HepG2 (cell line): ENCODE measurements around the gene KCNMB4. TPM values are rescaled to one million over a fixed set of nuclear protein-coding genes. Genes with fewer than 3 reads are reported as not detected.

Experiments used
- ATAC-seq: fragments of 200-7000 bp; cut with Tn5 transposase; 3 replicates; pipeline ENCODE4 v1.9.1; 2020; ENCODE audit warnings: mild to moderate bottlenecking, moderate library complexity
- BruUV-seq: library from RNA; stranded (reverse); fragments of 400-500 nt; replicated peaks from 2 replicates; lab custom pipeline; 2021; lab: Mats Ljungman, UMichigan
- CTCF ChIA-PET: fragments of 300-600 bp; formaldehyde crosslinking; extraction: SDS; loops from one replicate; lab custom pipeline; 2021; ENCODE audit warnings: low total read pairs, inconsistent platforms, low intra/inter-chr PET ratio; lab: Yijun Ruan, JAX
- POLR2A ChIA-PET: fragments of 350-600 bp; sonication (Branson Sonifier 250); formaldehyde crosslinking; loops from one replicate; lab custom pipeline; 2020; ENCODE audit warnings: antibody characterized with exemption, inconsistent platforms; lab: Yijun Ruan, JAX
- DNase-seq: peaks from one replicate; pipeline ENCODE4 v3.0.0-alpha.2; 2015; ENCODE audit warnings: low spot score
- FAIRE-seq: peaks from 3 replicates; lab custom pipeline; 2011; peaks lifted over from hg19 to GRCh38; lab: Jason Lieb, UNC
- H2AFZ ChIP-seq: one replicate; pipeline ENCODE4 v1.6.1; 2011; ENCODE audit warnings: low read length, inconsistent platforms
- H3K27ac ChIP-seq: fragments of 300-600 bp; 3 replicates; pipeline ENCODE4 v1.8.0; 2011; ENCODE audit warnings: mixed run types, mild to moderate bottlenecking, mixed read lengths, low read length, inconsistent platforms; ENCODE audit not compliant: insufficient read depth; ENCODE audit errors: extremely low read length
- H3K27me3 ChIP-seq, 2 experiments: fragments of 200-600 bp in 1 of 2; 2 replicates in 1 of 2; 3 replicates in 1 of 2; pipeline versions ENCODE4 v1.6.0 to v1.8.0; 2011; ENCODE audit warnings: low read length in 2 of 2, mild to moderate bottlenecking in 2 of 2, moderate library complexity in 2 of 2, inconsistent platforms in 1 of 2; ENCODE audit not compliant: insufficient read depth in 2 of 2, control insufficient read depth in 1 of 2
- H3K36me3 ChIP-seq, 2 experiments: fragments of 200-600 bp in 1 of 2; replicated peaks in 1 of 2; 2 replicates in 1 of 2; 3 replicates in 1 of 2; pipeline versions ENCODE4 v1.5.1 to v1.8.0; 2011; ENCODE audit warnings: low read length in 2 of 2, inconsistent platforms in 1 of 2; ENCODE audit not compliant: insufficient read depth in 2 of 2, control insufficient read depth in 1 of 2
- H3K4me1 ChIP-seq: 2 replicates; pipeline ENCODE4 v1.5.1; 2012; ENCODE audit warnings: low read length, inconsistent platforms; ENCODE audit not compliant: insufficient read depth
- H3K4me2 ChIP-seq: 2 replicates; pipeline ENCODE4 v1.6.0; 2011; ENCODE audit warnings: low read depth, low read length, inconsistent platforms
- H3K4me3 ChIP-seq, 3 experiments: fragments of 200-600 bp in 1 of 3; sonication (generic), shearing (Covaris generic) in 1 of 3; replicated peaks in 1 of 3; 2 replicates each; pipeline ENCODE4 v1.5.1; 2011 to 2016; ENCODE audit warnings: low read length in 3 of 3, inconsistent platforms in 2 of 3, low read depth in 2 of 3, mild to moderate bottlenecking in 2 of 3, control low read depth in 1 of 3, mixed read lengths in 1 of 3; ENCODE audit not compliant: insufficient read depth in 1 of 3
- H3K79me2 ChIP-seq: one replicate; pipeline ENCODE4 v1.6.1; 2011; ENCODE audit warnings: low read length, inconsistent platforms; ENCODE audit not compliant: insufficient read depth
- H3K9ac ChIP-seq: 2 replicates; pipeline ENCODE4 v1.6.0; 2011; ENCODE audit warnings: mild to moderate bottlenecking, low read depth, low read length, inconsistent platforms; ENCODE audit not compliant: insufficient read depth
- H3K9me3 ChIP-seq: 2 replicates; pipeline ENCODE4 v1.5.1; 2012; ENCODE audit warnings: mild to moderate bottlenecking, low read length
- H4K20me1 ChIP-seq: 2 replicates; pipeline ENCODE4 v1.6.0; 2011; ENCODE audit warnings: inconsistent platforms, mild to moderate bottlenecking, low read length, moderate library complexity; ENCODE audit not compliant: insufficient read depth
- HNRNPK ChIP-seq: fragments of 200-400 bp; formaldehyde crosslinking; IDR thresholded peaks from 2 replicates; pipeline ENCODE4 v1.6.1; 2018; ENCODE audit warnings: low read length, low read depth, moderate library complexity, mild to moderate bottlenecking; ENCODE audit not compliant: poor library complexity, severe bottlenecking
- MIER3 ChIP-seq: IDR thresholded peaks from 2 replicates; pipeline ENCODE4 v1.6.1; 2016; ENCODE audit warnings: missing compliant biosample characterization, borderline replicate concordance
- MZF1 ChIP-seq: sonication (generic); formaldehyde crosslinking; IDR thresholded peaks from 2 replicates; pipeline ENCODE4 v1.8.1; 2023; ENCODE audit warnings: mild to moderate bottlenecking, missing genetic modification reagents, borderline replicate concordance
- NFE2L1 ChIP-seq: sonication (generic); formaldehyde crosslinking; IDR thresholded peaks from 2 replicates; pipeline ENCODE4 v1.4.0; 2020; ENCODE audit warnings: missing genetic modification reagents, mild to moderate bottlenecking, borderline replicate concordance
- RFXAP ChIP-seq: sonication (generic); formaldehyde crosslinking; IDR thresholded peaks from 2 replicates; pipeline ENCODE4 v1.4.0; 2020; ENCODE audit warnings: missing genetic modification reagents, borderline replicate concordance
- ZNF296 ChIP-seq: sonication (generic); formaldehyde crosslinking; conservative IDR thresholded peaks from 2 replicates; pipeline ENCODE4 v1.5.0; 2020; ENCODE audit warnings: mild to moderate bottlenecking, missing genetic modification reagents
- ZNF335 ChIP-seq: sonication (generic); formaldehyde crosslinking; IDR thresholded peaks from 2 replicates; pipeline ENCODE4 v1.4.0; 2020; ENCODE audit warnings: missing genetic modification reagents
- ZNF772 ChIP-seq: sonication (generic); formaldehyde crosslinking; IDR thresholded peaks from 2 replicates; pipeline ENCODE4 v1.5.0; 2020; ENCODE audit warnings: mild to moderate bottlenecking, missing genetic modification reagents
- WGBS: methylation state at CpG from one replicate; pipeline ENCODE4 v1.1.6; 2017; ENCODE audit warnings: low lambda C conversion rate; 5-methylcytosine and 5-hydroxymethylcytosine counted together
- in situ Hi-C: cut with HindIII; loops from 2 replicates; pipeline ENCODE4 v1.10.0; 2017; ENCODE audit warnings: low pct_unique_long_range_greater_than_20kb; ENCODE audit not compliant: extremely low pct_ligation_motif_present
- intact Hi-C: fragments of 100-400 bp; cut with micrococcal nuclease; formaldehyde crosslinking; loops from one replicate; pipeline ENCODE4 v1.10.0; 2022; ENCODE audit not compliant: unreplicated experiment
- polyA plus RNA-seq, 8 experiments: library from polyadenylated mRNA; depleted of rRNA in 3 of 8; stranded (reverse) in 7 of 8; unstranded in 1 of 8; fragments of >200 nt; fragmentation: Illumina TruSeq in 4 of 8; extraction: Trizol in 4 of 8; gene quantifications; 2 replicates each; pipeline versions ENCODE4 v1.2.1 to v1.2.3, GENCODE V29; 2011 to 2016; ENCODE audit warnings: low read depth in 4 of 8, missing spikeins in 1 of 8, mixed read lengths in 1 of 8; ENCODE audit not compliant: insufficient read depth in 1 of 8
- total RNA-seq, 5 experiments: library from RNA; depleted of rRNA; stranded (reverse); fragments of >200 nt; fragmentation: Illumina TruSeq; extraction: Trizol; gene quantifications; 2 replicates each; pipeline ENCODE4 v1.2.3, GENCODE V29; 2016; ENCODE audit warnings: low read depth in 1 of 5
- TF ChIP-seq, protein P1 (sequence below): sonication (generic); formaldehyde crosslinking; IDR thresholded peaks from 2 replicates; pipeline ENCODE4 v1.4.0; 2020; ENCODE audit warnings: mild to moderate bottlenecking, missing genetic modification reagents
- TF ChIP-seq, protein P2 (sequence below): sonication (generic); formaldehyde crosslinking; IDR thresholded peaks from 2 replicates; pipeline ENCODE4 v1.4.0; 2020; ENCODE audit warnings: missing genetic modification reagents

The KCNMB4 gene
- total and polyA plus RNA-seq, 2 of the 13 experiments (the other 11 are each of a cell fraction or from before 2014, with no cell fraction given) = 0.67 to 0.84 TPM

DNA sequence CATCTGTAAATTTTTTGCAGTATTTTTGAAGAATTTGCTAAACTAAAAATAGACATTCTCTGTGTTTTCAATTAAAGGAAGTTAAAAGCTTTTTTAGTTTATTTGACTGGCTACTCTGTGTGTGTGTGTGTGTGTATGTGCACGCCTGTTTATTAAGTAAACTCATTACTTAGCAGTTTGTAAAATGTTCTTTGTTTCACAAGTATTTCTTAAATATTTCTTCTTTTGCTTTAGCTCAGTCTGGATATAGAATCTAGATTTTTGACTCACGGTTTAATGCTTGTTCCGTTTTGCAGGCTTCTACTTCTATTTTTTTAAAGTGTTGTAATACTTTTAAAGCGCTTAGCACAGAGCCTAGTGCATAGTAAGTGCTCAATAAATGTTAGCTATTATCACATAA is 46.5 kb upstream of the KCNMB4 start:
- Histone ChIP-seq H3K4me3 (no peak overlapping the region), H3K9me3 (no peaks in the 10 kb centered on the region), H3K36me3 (peaks cover 0 to 26% of the 10 kb centered on the region in 2 experiments; a peak in 3 of 5 replicates), H3K79me2 (peaks cover 4% of the 10 kb centered on the region), H2AFZ (no peak overlapping the region), H4K20me1 (no peaks in the 10 kb centered on the region), H3K9ac (no peak overlapping the region), H3K4me2 (no peak overlapping the region), H3K4me1 (no peaks in the 10 kb centered on the region), H3K27ac (no peak overlapping the region), H3K27me3 (no peaks in the 10 kb centered on the region)
- ATAC-seq (no peak), DNase-seq (no peak), FAIRE-seq (no peak)
- ChIA-PET POLR2A (no interaction called here), CTCF (no interaction called here)
- BruUV-seq = no TSS peak
- TF ChIP-seq MZF1 (CRISPR knock-in tag) (no peak), ZNF296 (CRISPR knock-in tag) (no peak), MIER3 (CRISPR knock-in tag) (no peak), ZNF335 (CRISPR knock-in tag) (no peak), HNRNPK (no peak)
- TF ChIP-seq, protein P1, sequence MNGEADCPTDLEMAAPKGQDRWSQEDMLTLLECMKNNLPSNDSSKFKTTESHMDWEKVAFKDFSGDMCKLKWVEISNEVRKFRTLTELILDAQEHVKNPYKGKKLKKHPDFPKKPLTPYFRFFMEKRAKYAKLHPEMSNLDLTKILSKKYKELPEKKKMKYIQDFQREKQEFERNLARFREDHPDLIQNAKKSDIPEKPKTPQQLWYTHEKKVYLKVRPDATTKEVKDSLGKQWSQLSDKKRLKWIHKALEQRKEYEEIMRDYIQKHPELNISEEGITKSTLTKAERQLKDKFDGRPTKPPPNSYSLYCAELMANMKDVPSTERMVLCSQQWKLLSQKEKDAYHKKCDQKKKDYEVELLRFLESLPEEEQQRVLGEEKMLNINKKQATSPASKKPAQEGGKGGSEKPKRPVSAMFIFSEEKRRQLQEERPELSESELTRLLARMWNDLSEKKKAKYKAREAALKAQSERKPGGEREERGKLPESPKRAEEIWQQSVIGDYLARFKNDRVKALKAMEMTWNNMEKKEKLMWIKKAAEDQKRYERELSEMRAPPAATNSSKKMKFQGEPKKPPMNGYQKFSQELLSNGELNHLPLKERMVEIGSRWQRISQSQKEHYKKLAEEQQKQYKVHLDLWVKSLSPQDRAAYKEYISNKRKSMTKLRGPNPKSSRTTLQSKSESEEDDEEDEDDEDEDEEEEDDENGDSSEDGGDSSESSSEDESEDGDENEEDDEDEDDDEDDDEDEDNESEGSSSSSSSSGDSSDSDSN = no peak
- intact Hi-C loops = no loop called here
- in situ Hi-C loops = no loop called here
- WGBS = 82% methylated on average over 4 of the region's 4 CpGs

DNA sequence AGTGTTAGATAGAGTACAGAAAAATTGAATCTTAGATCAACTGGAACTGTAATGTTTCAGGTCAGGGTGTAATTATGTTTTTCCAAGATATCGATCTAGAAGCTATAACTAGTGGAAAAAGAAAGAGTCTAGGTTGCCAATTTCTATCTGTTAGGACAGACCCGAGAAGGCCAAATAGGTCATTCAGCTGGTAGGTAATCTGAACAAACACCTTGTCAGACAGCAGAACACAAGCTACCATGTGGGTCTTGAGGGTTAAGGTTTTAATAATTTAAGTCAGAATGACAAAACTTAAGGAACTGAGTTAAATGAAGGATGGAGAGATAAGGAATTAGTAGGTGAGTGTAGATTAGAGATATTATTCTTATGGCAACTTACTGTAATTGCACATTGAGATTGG is 44.9 kb upstream of the KCNMB4 start:
- H3K4me3 ChIP-seq = no peak overlapping the region
- no peak overlapping the region for H2AFZ ChIP-seq
- 100% methylated on average over 2 of the region's 2 CpGs for WGBS
- no peaks in the 10 kb centered on the region for H3K9me3 ChIP-seq
- DNase-seq = no peak
- no peak overlapping the region for H3K9ac ChIP-seq
- in situ Hi-C loops (no loop called here), intact Hi-C loops (no loop called here)
- no peak overlapping the region for H3K4me2 ChIP-seq
- peaks cover 0 to 25% of the 10 kb centered on the region in 2 experiments; a peak in 3 of 5 replicates for H3K36me3 ChIP-seq
- FAIRE-seq = no peak
- no peak for ATAC-seq
- ChIA-PET CTCF (no interaction called here), POLR2A (no interaction called here)
- H3K79me2 ChIP-seq = peaks cover 4% of the 10 kb centered on the region
- BruUV-seq = no TSS peak
- H3K27ac ChIP-seq = no peak overlapping the region
- H3K4me1 ChIP-seq = no peaks in the 10 kb centered on the region
- no peaks in the 10 kb centered on the region for H4K20me1 ChIP-seq
- TF ChIP-seq, protein P2, sequence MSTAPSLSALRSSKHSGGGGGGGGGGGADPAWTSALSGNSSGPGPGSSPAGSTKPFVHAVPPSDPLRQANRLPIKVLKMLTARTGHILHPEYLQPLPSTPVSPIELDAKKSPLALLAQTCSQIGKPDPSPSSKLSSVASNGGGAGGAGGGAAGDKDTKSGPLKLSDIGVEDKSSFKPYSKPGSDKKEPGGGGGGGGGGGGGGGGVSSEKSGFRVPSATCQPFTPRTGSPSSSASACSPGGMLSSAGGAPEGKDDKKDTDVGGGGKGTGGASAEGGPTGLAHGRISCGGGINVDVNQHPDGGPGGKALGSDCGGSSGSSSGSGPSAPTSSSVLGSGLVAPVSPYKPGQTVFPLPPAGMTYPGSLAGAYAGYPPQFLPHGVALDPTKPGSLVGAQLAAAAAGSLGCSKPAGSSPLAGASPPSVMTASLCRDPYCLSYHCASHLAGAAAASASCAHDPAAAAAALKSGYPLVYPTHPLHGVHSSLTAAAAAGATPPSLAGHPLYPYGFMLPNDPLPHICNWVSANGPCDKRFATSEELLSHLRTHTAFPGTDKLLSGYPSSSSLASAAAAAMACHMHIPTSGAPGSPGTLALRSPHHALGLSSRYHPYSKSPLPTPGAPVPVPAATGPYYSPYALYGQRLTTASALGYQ (CRISPR knock-in tag) = no peak
- TF ChIP-seq ZNF772 (CRISPR knock-in tag) (no peak), RFXAP (CRISPR knock-in tag) (no peak), NFE2L1 (CRISPR knock-in tag) (no peak)
- TF ChIP-seq, all 625 proteins: peak for 0
- no peaks in the 10 kb centered on the region for H3K27me3 ChIP-seq
